NB4 (cell line): ENCODE results near the gene ACTBL2.

Experiments
- DNase-seq: peaks from one replicate; pipeline ENCODE4 v3.0.0; 2010; ENCODE audit warnings: low read depth
- H3K4me3 ChIP-seq: one replicate; pipeline ENCODE4 v1.5.1; 2011; ENCODE audit warnings: mild to moderate bottlenecking, low read depth, low read length, moderate library complexity
- MYC ChIP-seq: IDR thresholded peaks from 2 replicates; pipeline ENCODE4 v1.6.1; 2011; ENCODE audit warnings: low read depth, low read length
- POLR2A ChIP-seq: IDR thresholded peaks from 2 replicates; pipeline ENCODE4 v1.6.1; 2011; ENCODE audit warnings: mild to moderate bottlenecking; ENCODE audit not compliant: insufficient read length; ENCODE audit errors: extremely low read depth
- TF ChIP-seq, protein P1 (sequence below): IDR thresholded peaks from 2 replicates; pipeline ENCODE4 v1.6.1; 2011; ENCODE audit warnings: low read depth, low read length
- TF ChIP-seq, protein P2 (sequence below): IDR thresholded peaks from one replicate; pipeline ENCODE4 v1.5.1; 2012; ENCODE audit warnings: low read depth, low read length

ACTBL2 gene

DNA sequence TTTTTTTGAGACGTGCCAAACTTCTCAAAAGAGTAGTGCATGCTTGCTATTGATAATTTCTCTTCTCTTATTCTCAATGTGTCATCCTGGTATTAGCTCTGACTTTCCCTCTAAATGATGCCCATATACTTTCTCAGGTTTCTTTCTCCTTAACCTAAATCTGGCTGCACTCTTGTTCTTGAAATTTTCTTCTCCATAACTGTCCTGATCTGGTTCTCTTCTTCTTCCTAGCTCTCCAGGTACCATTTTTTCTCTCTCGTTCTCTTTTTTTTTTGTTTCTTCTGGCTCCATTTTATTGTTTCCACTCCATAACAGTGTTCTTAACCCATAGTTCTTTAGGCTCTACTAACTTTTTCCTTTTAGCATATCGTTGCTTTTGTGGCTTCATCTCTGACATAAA lies 47.9 kb downstream of the ACTBL2 start:
- DNase-seq = no peak
- TF ChIP-seq POLR2A (no peak), MYC (no peak)
- H3K4me3 ChIP-seq = no peak overlapping the region

DNA sequence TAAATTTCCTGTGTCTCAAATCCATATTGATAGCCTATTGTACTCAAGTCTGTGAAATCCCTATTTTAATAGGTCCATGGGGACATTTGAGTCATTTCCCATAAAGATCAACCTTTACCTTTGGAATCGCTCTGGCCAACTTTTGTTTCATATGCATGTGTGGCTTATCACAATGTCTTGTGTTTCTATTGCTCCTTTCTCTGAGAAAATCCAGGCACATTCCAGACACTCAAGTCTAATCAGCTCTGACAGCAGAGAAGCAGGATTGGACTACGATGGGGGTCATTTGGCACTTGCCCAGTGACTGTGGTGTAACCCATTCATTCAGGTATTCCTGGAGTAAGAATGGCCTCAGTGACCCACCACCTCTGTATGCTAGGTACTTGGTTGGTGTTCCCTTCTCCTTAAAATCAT lies 48.4 kb downstream of the ACTBL2 start:
- no peak for DNase-seq
- TF ChIP-seq, protein P1, sequence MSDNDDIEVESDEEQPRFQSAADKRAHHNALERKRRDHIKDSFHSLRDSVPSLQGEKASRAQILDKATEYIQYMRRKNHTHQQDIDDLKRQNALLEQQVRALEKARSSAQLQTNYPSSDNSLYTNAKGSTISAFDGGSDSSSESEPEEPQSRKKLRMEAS = no peak
- no peak for TF ChIP-seq MYC
- TF ChIP-seq, protein P2, sequence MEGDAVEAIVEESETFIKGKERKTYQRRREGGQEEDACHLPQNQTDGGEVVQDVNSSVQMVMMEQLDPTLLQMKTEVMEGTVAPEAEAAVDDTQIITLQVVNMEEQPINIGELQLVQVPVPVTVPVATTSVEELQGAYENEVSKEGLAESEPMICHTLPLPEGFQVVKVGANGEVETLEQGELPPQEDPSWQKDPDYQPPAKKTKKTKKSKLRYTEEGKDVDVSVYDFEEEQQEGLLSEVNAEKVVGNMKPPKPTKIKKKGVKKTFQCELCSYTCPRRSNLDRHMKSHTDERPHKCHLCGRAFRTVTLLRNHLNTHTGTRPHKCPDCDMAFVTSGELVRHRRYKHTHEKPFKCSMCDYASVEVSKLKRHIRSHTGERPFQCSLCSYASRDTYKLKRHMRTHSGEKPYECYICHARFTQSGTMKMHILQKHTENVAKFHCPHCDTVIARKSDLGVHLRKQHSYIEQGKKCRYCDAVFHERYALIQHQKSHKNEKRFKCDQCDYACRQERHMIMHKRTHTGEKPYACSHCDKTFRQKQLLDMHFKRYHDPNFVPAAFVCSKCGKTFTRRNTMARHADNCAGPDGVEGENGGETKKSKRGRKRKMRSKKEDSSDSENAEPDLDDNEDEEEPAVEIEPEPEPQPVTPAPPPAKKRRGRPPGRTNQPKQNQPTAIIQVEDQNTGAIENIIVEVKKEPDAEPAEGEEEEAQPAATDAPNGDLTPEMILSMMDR = no peak
- no peak for TF ChIP-seq POLR2A
- H3K4me3 ChIP-seq = no peak overlapping the region

DNA sequence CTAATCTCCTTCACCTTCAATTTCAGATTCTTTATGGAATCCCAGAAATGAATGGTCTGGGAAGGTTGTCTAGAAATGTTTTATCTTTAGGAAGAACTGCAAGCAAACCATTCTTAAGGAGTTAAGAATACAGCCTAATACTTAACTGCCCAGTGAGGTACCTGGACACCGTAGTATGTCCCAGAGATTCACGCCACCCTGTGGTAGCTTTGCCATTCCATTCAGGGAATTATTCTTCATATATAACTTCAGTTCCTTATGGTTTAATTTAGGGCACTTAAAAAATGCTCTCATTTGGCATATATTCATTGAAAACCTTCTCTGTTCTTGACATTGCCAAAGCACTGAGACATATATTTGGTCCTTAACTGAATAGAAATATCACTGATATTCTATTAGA lies 49.7 kb downstream of the ACTBL2 start:
- H3K4me3 ChIP-seq = no peak overlapping the region
- DNase-seq = peak; percentile 13
- TF ChIP-seq POLR2A = no peak
- no peak for TF ChIP-seq MYC
- TF ChIP-seq, protein P2 = no peak
- TF ChIP-seq, protein P1 = no peak

DNA sequence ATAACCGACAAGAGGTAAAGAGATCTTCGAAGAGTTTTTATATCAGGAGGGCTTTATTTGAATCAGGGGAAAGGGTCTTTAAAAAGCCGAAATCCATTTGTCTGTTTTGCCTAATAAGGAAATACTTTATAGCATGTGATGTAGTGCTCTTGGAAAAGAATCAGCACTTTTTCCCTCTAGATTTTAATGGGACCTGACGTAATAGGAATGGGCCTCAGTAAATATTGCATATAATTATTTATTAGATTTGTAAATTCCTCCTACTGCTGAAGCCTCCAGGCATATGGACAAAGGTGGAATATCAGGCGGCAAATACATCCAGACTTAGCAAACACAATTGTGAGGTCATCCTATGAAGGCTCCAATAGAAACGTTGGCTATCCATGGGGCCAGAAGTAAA lies 50.9 kb downstream of the ACTBL2 start:
- TF ChIP-seq POLR2A (no peak), MYC (no peak)
- TF ChIP-seq, protein P1 = no peak
- TF ChIP-seq, protein P2 = no peak
- no peak for DNase-seq

More for the DNA sequence above, 50.9 kb downstream of the ACTBL2 start:
- no peak overlapping the region for H3K4me3 ChIP-seq
